Smooth muscle cell (in vitro differentiated cells): Measurements from ENCODE around the gene MOB3A. TPM values are rescaled to one million over a fixed set of nuclear protein-coding genes. Genes with fewer than 3 reads are reported as not detected.

Experiments
- DNase-seq: peaks from one replicate; lab custom pipeline; 2025; ENCODE audit not compliant: unreplicated experiment; lab: John Stamatoyannopoulos, UW
- H2AFZ ChIP-seq: fragments of 200-600 bp; sonication (generic); 2 replicates; pipeline ENCODE4 v1.6.0; 2016; ENCODE audit warnings: antibody characterized with exemption, low read depth, mild to moderate bottlenecking
- H3F3A ChIP-seq: fragments of 200-600 bp; sonication (generic); 2 replicates; pipeline ENCODE4 v1.6.0; 2017; ENCODE audit warnings: antibody characterized with exemption, low read depth
- H3K27ac ChIP-seq: fragments of 200-600 bp; sonication (generic); 2 replicates; pipeline ENCODE4 v1.5.1; 2016; ENCODE audit warnings: low read depth, mild to moderate bottlenecking
- H3K27me3 ChIP-seq: fragments of 200-600 bp; sonication (generic); 2 replicates; pipeline ENCODE4 v1.6.1; 2016; ENCODE audit warnings: low read depth, mild to moderate bottlenecking
- H3K36me3 ChIP-seq: fragments of 200-600 bp; sonication (generic); 2 replicates; pipeline ENCODE4 v1.5.1; 2016; ENCODE audit warnings: low read depth
- H3K4me1 ChIP-seq: fragments of 200-600 bp; sonication (generic); 2 replicates; pipeline ENCODE4 v1.5.1; 2016; ENCODE audit warnings: low read depth
- H3K4me2 ChIP-seq: fragments of 200-600 bp; sonication (generic); 2 replicates; pipeline ENCODE4 v1.6.0; 2016; ENCODE audit warnings: mild to moderate bottlenecking
- H3K4me3 ChIP-seq: fragments of 200-600 bp; sonication (generic); 2 replicates; pipeline ENCODE4 v1.5.1; 2016; ENCODE audit warnings: mild to moderate bottlenecking
- H3K79me2 ChIP-seq: fragments of 200-600 bp; sonication (generic); 2 replicates; pipeline ENCODE4 v1.6.0; 2016; ENCODE audit warnings: low read depth, mild to moderate bottlenecking
- H3K9ac ChIP-seq: fragments of 200-600 bp; sonication (generic); 2 replicates; pipeline ENCODE4 v1.6.0; 2016; ENCODE audit warnings: low read depth
- H3K9me3 ChIP-seq: fragments of 200-600 bp; sonication (generic); replicated peaks from 2 replicates; pipeline ENCODE4 v1.5.1; 2016; ENCODE audit warnings: low read depth
- H4K20me1 ChIP-seq: fragments of 200-600 bp; sonication (generic); 2 replicates; pipeline ENCODE4 v1.6.0; 2016; ENCODE audit warnings: low read depth
- CTCF ChIP-seq: fragments of 200-600 bp; sonication (generic); IDR thresholded peaks from 2 replicates; pipeline ENCODE4 v1.5.1; 2017; ENCODE audit warnings: borderline replicate concordance, mild to moderate bottlenecking, antibody characterized with exemption; ENCODE audit not compliant: insufficient read depth, poor library complexity, severe bottlenecking
- WGBS: methylation state at CpG from one replicate; pipeline ENCODE4 v1.1.7; 2016; ENCODE audit warnings: low lambda C conversion rate; 5-methylcytosine and 5-hydroxymethylcytosine counted together
- polyA plus RNA-seq: library from polyadenylated mRNA; unstranded; fragments of >200 nt; fragmentation: Nextera tagmentation; extraction: Ambion mirVana; gene quantifications from 2 replicates; pipeline ENCODE4 v1.2.1, GENCODE V29; 2016
- total RNA-seq: library from RNA; depleted of rRNA; stranded (reverse); fragments of >200 nt; gene quantifications from 2 replicates; pipeline ENCODE4 v1.2.3, GENCODE V29; 2014

The MOB3A gene
- total and polyA plus RNA-seq, 2 experiments from 2014 or later: 11.2 to 23.8 TPM

- Histone ChIP-seq H3F3A (no peaks in the 10 kb centered on the region), H3K79me2 (peaks cover under 1% of the 10 kb centered on the region), H2AFZ (no peak overlapping the region), H4K20me1 (peaks cover 45% of the 10 kb centered on the region), H3K36me3 (no peaks in the 10 kb centered on the region), H3K9me3 (no peaks in the 10 kb centered on the region), H3K9ac (peak overlapping the region; percentile 47), H3K4me2 (peak overlapping the region; percentile 88), H3K27ac (peak overlapping the region; percentile 66), H3K4me3 (peak overlapping the region; percentile 18), H3K4me1 (peaks cover 16% of the 10 kb centered on the region), H3K27me3 (no peaks in the 10 kb centered on the region)
- no peak for TF ChIP-seq CTCF
- DNase-seq: no peak
- 95% methylated on average over 6 of the region's 6 CpGs for WGBS
Measured at GRCh38 chr19:2041433-2041682, 54.8 kb downstream of the MOB3A start.

- H4K20me1 ChIP-seq: peaks cover 40% of the 10 kb centered on the region
- no peaks in the 10 kb centered on the region for H3K36me3 ChIP-seq
- no peak overlapping the region for H3K4me3 ChIP-seq
- peaks cover 16% of the 10 kb centered on the region for H3K4me1 ChIP-seq
- H3K27me3 ChIP-seq: no peaks in the 10 kb centered on the region
- H3K9ac ChIP-seq: no peak overlapping the region
- no peaks in the 10 kb centered on the region for H3K79me2 ChIP-seq
- H3K4me2 ChIP-seq: no peak overlapping the region
- H3K9me3 ChIP-seq: no peaks in the 10 kb centered on the region
- no peak for TF ChIP-seq CTCF
- no peak for DNase-seq
- peak overlapping the region; percentile 66 for H3K27ac ChIP-seq
- no peak overlapping the region for H2AFZ ChIP-seq
- no peaks in the 10 kb centered on the region for H3F3A ChIP-seq
- 92% methylated on average over 28 of the region's 28 CpGs for WGBS
Measured at GRCh38 chr19:2040647-2041432, 55.3 kb downstream of the MOB3A start.

GRCh38 chr19:2039959-2040646 is 56.0 kb downstream of the MOB3A start:
- H3K4me2 ChIP-seq: no peak overlapping the region
- H4K20me1 ChIP-seq: peaks cover 32% of the 10 kb centered on the region
- DNase-seq: no peak
- no peak overlapping the region for H3K9ac ChIP-seq
- no peaks in the 10 kb centered on the region for H3K9me3 ChIP-seq
- H2AFZ ChIP-seq: no peak overlapping the region
- H3K4me1 ChIP-seq: peaks cover 16% of the 10 kb centered on the region
- H3K27ac ChIP-seq: no peak overlapping the region
- no peaks in the 10 kb centered on the region for H3K36me3 ChIP-seq
- WGBS: 96% methylated on average over 12 of the region's 20 CpGs
- H3K79me2 ChIP-seq: no peaks in the 10 kb centered on the region
- no peak overlapping the region for H3K4me3 ChIP-seq
- H3K27me3 ChIP-seq: no peaks in the 10 kb centered on the region
- no peaks in the 10 kb centered on the region for H3F3A ChIP-seq
- no peak for TF ChIP-seq CTCF
